ENCODE measurements around the gene PFDN6. TPM values are rescaled to one million over a fixed set of nuclear protein-coding genes. Genes with fewer than 3 reads are reported as not detected.

PFDN6 gene
- total and polyA plus RNA-seq, 9 of the 15 experiments (the other 6 are each of a cell fraction or from before 2014, with no cell fraction given) = 6.8 to 475 (median 216) TPM

GRCh38 chr6:33319939-33320314, 30.5 kb downstream of the PFDN6 start (continued):
- TF ChIP-seq BCLAF1 (IDR thresholded peaks at IDR 0.05; ENCODE audit: borderline replicate concordance in 1 of 2, control insufficient read depth in 1 of 2, low read depth in 2 of 2, low read length in 1 of 2) (peak in 1 of 2 experiments; percentile 35; a peak in 1 of 4 replicates), ZNF253 (CRISPR knock-in tag; conservative IDR thresholded peaks at IDR 0.05) (no peak), HLTF (IDR thresholded peaks at IDR 0.05) (no peak), NCOR1 (IDR thresholded peaks at IDR 0.05) (no peak), HCFC1 (IDR thresholded peaks at IDR 0.05; ENCODE audit: low read depth, low read length) (no peak), ZC3H4 (CRISPR knock-in tag; IDR thresholded peaks at IDR 0.05; ENCODE audit: borderline replicate concordance) (no peak), EGR1 (conservative IDR thresholded peaks at IDR 0.05) (no peak), PRDM10 (IDR thresholded peaks at IDR 0.05; ENCODE audit: partially characterized antibody) (no peak), MAX (CRISPR knock-in tag; IDR thresholded peaks at IDR 0.05) (no peak), ZNF584 (CRISPR knock-in tag; IDR thresholded peaks at IDR 0.05; ENCODE audit: low read depth) (no peak), ZNF324 (CRISPR knock-in tag; IDR thresholded peaks at IDR 0.05) (no peak), ZKSCAN8 (CRISPR knock-in tag; IDR thresholded peaks at IDR 0.05) (no peak), ZNF280A (IDR thresholded peaks at IDR 0.05; ENCODE audit: low read depth, partially characterized antibody) (no peak), ZFP1 (CRISPR knock-in tag; IDR thresholded peaks at IDR 0.05) (no peak), ZNF764 (CRISPR knock-in tag; IDR thresholded peaks at IDR 0.05; ENCODE audit: low read depth) (no peak), FOXJ2 (tag; IDR thresholded peaks at IDR 0.05) (no peak), HMG20A (CRISPR knock-in tag; conservative IDR thresholded peaks at IDR 0.05) (no peak), DIDO1 (tag; IDR thresholded peaks at IDR 0.05; ENCODE audit: low read depth) (no peak), POLR3G (IDR thresholded peaks at IDR 0.05; ENCODE audit: extremely low read depth, insufficient read length, insufficient replicate concordance) (no peak)
- TF ChIP-seq, protein P1, sequence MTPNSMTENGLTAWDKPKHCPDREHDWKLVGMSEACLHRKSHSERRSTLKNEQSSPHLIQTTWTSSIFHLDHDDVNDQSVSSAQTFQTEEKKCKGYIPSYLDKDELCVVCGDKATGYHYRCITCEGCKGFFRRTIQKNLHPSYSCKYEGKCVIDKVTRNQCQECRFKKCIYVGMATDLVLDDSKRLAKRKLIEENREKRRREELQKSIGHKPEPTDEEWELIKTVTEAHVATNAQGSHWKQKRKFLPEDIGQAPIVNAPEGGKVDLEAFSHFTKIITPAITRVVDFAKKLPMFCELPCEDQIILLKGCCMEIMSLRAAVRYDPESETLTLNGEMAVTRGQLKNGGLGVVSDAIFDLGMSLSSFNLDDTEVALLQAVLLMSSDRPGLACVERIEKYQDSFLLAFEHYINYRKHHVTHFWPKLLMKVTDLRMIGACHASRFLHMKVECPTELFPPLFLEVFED (CRISPR knock-in tag; conservative IDR thresholded peaks at IDR 0.05) = no peak

Measured in K562 (cell line).